Natural killer cell (primary cell): ENCODE measurements around the gene MARK4. TPM values are rescaled to one million over a fixed set of nuclear protein-coding genes. Genes with fewer than 3 reads are reported as not detected.
A peak's percentile ranks its signal among the peaks of the same experiment; 100 is the strongest.
"Not testable (repeated sequence)": the region's sequence is repeated elsewhere in the genome, so short reads cannot be mapped to it uniquely, and the experiment has no call there.

ENCODE experiments used
- ATAC-seq, 3 donors: fragments of 150-1000 bp in 2 of 3; fragments of 200-7000 bp in 1 of 3; cut with Tn5 transposase; 1 replicate in 1 of 3; 2 replicates in 2 of 3; pipeline ENCODE4 v1.10.0; 2021; ENCODE audit warnings: mild to moderate bottlenecking in 2 of 3, moderate library complexity in 2 of 3
- DNase-seq, 2 donors: peaks; one replicate each; pipeline versions ENCODE4 v3.0.0 to v3.0.0-alpha.2; 2013 to 2021; ENCODE audit warnings: mixed read lengths in 1 of 2
- H3K27ac ChIP-seq: one replicate; pipeline ENCODE4 v1.5.1; 2013; ENCODE audit warnings: mild to moderate bottlenecking, low read length
- H3K27me3 ChIP-seq: one replicate; pipeline ENCODE4 v1.6.1; 2013; ENCODE audit warnings: low read length; ENCODE audit not compliant: control insufficient read depth, insufficient read depth
- H3K36me3 ChIP-seq: one replicate; pipeline ENCODE4 v1.6.1; 2013; ENCODE audit warnings: low read length; ENCODE audit not compliant: control insufficient read depth, insufficient read depth
- H3K4me1 ChIP-seq: one replicate; pipeline ENCODE4 v1.6.1; 2013; ENCODE audit warnings: low read length; ENCODE audit not compliant: control insufficient read depth, insufficient read depth
- H3K4me3 ChIP-seq: one replicate; pipeline ENCODE4 v1.5.1; 2013; ENCODE audit warnings: low read length
- H3K9me3 ChIP-seq: one replicate; pipeline ENCODE4 v1.6.1; 2013; ENCODE audit warnings: low read length; ENCODE audit not compliant: control insufficient read depth, insufficient read depth
- H3K27ac Mint-ChIP-seq, 2 donors: one replicate each; pipeline ENCODE4 v1.8.0; 2022; ENCODE audit warnings: mild to moderate bottlenecking in 2 of 2, mixed read lengths in 2 of 2, moderate library complexity in 1 of 2
- H3K27me3 Mint-ChIP-seq, 2 donors: one replicate each; pipeline ENCODE4 v1.8.0; 2022; ENCODE audit warnings: low read depth in 2 of 2, mixed read lengths in 2 of 2
- H3K36me3 Mint-ChIP-seq: one replicate; pipeline ENCODE4 v1.8.0; 2022; ENCODE audit warnings: mixed read lengths
- H3K4me1 Mint-ChIP-seq, 2 donors: one replicate each; pipeline ENCODE4 v1.8.0; 2022; ENCODE audit warnings: mixed read lengths in 2 of 2
- H3K4me3 Mint-ChIP-seq: one replicate; pipeline ENCODE4 v1.8.0; 2022; ENCODE audit warnings: mild to moderate bottlenecking, moderate library complexity, mixed read lengths
- H3K9me3 Mint-ChIP-seq, 2 donors: one replicate each; pipeline ENCODE4 v1.8.0; 2022; ENCODE audit warnings: mixed read lengths in 2 of 2
- WGBS: methylation state at CpG from one replicate; pipeline ENCODE4 v1.1.7; 2013; ENCODE audit warnings: missing lambda C conversion rate; ENCODE audit not compliant: insufficient coverage; 5-methylcytosine and 5-hydroxymethylcytosine counted together
- intact Hi-C: fragments of 100-400 bp; cut with micrococcal nuclease; formaldehyde crosslinking; loops from one replicate; pipeline ENCODE4 v1.14.2; 2022
- total RNA-seq, 4 donors: library from RNA; stranded (reverse); fragments of 120-200 nt in 1 of 4; gene quantifications; one replicate each; pipeline versions ENCODE4 v1.2.3 to v1.2.4, GENCODE V29; 2013 to 2022
- TF ChIP-seq, protein P1 (sequence below): fragments of 200-600 bp; IDR thresholded peaks from one replicate; pipeline ENCODE4 v1.8.0; 2022; ENCODE audit warnings: antibody characterized with exemption

Gene MARK4
- total RNA-seq, 3 donors from 2014 or later (not counting 1 experiment from before 2014, with no cell fraction given), result 50.4 to 53.6 (median 51.4) TPM

- Histone ChIP-seq H3K4me1 (peaks cover 10% of the 10 kb centered on the region), H3K36me3 (no peaks in the 10 kb centered on the region), H3K4me3 (no peak overlapping the region), H3K9me3 (no peaks in the 10 kb centered on the region), H3K27me3 (peaks cover 15% of the 10 kb centered on the region), H3K27ac (no peak overlapping the region)
- WGBS, result 82% methylated on average over 15 of the region's 18 CpGs
- Mint-ChIP-seq H3K27me3 (peaks cover 0 to 14% of the 10 kb centered on the region in 2 donors), H3K36me3 (no peaks in the 10 kb centered on the region), H3K4me3 (no peak overlapping the region), H3K9me3 (no peaks in the 10 kb centered on the region), H3K27ac (no peak overlapping the region), H3K4me1 (peaks cover 8 to 13% of the 10 kb centered on the region in 2 donors)
- ATAC-seq, result peak in 1 of 3 donors; percentile 42
- TF ChIP-seq, protein P1, sequence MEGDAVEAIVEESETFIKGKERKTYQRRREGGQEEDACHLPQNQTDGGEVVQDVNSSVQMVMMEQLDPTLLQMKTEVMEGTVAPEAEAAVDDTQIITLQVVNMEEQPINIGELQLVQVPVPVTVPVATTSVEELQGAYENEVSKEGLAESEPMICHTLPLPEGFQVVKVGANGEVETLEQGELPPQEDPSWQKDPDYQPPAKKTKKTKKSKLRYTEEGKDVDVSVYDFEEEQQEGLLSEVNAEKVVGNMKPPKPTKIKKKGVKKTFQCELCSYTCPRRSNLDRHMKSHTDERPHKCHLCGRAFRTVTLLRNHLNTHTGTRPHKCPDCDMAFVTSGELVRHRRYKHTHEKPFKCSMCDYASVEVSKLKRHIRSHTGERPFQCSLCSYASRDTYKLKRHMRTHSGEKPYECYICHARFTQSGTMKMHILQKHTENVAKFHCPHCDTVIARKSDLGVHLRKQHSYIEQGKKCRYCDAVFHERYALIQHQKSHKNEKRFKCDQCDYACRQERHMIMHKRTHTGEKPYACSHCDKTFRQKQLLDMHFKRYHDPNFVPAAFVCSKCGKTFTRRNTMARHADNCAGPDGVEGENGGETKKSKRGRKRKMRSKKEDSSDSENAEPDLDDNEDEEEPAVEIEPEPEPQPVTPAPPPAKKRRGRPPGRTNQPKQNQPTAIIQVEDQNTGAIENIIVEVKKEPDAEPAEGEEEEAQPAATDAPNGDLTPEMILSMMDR, result no peak
- DNase-seq, result no peak
- intact Hi-C loops, result no loop called here
Measured at GRCh38 chr19:45218911-45219743, 31.9 kb upstream of the MARK4 start.

DNA sequence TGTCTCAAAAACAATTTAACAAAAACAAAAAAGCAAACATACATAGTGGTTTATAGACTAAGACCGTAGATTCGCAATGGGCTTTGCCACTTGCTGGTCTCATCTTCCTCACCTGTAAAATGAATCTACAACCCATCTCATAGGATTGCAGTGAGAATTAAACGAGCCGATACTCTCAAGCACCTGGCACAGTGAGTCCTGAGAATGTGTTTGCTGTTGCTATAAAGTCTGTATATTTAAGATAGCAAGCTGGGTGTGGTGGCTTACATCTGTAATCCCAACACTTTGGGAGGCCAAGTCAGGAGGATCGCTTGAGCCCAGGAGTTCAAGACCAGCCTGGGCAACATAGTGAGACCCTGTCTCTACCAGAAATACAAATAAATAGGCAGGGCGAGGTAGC is 28.3 kb upstream of the MARK4 start:
- DNase-seq (no peak), ATAC-seq (no peak)
- H3K9me3 Mint-ChIP-seq, result no peaks in the 10 kb centered on the region
- WGBS, result 98% methylated on average over 6 of the region's 6 CpGs
- no peak overlapping the region for H3K27ac Mint-ChIP-seq
- Histone ChIP-seq H3K4me3 (no peak overlapping the region), H3K36me3 (no peaks in the 10 kb centered on the region), H3K27me3 (peaks cover 5% of the 10 kb centered on the region), H3K27ac (no peak overlapping the region), H3K4me1 (no peaks in the 10 kb centered on the region), H3K9me3 (no peaks in the 10 kb centered on the region)
- peaks cover 0 to 11% of the 10 kb centered on the region in 2 donors for H3K27me3 Mint-ChIP-seq
- TF ChIP-seq, protein P1, result no peak
- intact Hi-C loops, result no loop called here
- peaks cover 0 to 5% of the 10 kb centered on the region in 2 donors for H3K4me1 Mint-ChIP-seq
- no peaks in the 10 kb centered on the region for H3K36me3 Mint-ChIP-seq
- H3K4me3 Mint-ChIP-seq, result no peak overlapping the region

DNA sequence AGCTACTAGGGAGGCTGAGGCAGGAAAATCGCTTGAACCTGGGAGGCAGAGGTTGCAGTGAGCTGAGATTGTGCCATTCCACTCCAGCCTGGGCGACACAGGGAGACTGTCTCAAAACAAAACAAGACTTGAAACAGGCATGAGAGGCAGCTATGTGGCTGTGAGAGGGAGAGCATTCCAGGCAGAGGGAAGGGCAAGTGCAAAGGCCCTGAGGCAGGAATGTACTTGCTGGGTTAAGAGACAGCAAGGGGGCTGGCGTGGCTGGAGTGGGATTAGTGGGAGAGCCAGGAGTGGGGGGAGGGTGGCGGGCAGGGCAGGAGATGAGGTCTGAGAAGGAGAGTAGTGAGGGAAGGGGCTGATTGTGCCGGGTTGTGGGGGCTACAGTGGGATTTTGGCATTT is 27.2 kb upstream of the MARK4 start:
- no peak overlapping the region for H3K4me3 Mint-ChIP-seq
- TF ChIP-seq, protein P1, result no peak
- 91% methylated on average over 5 of the region's 5 CpGs for WGBS
- Histone ChIP-seq H3K27ac (no peak overlapping the region), H3K36me3 (no peaks in the 10 kb centered on the region), H3K4me3 (no peak overlapping the region), H3K27me3 (no peaks in the 10 kb centered on the region), H3K4me1 (no peaks in the 10 kb centered on the region), H3K9me3 (no peaks in the 10 kb centered on the region)
- no peaks in the 10 kb centered on the region for H3K36me3 Mint-ChIP-seq
- no peak for DNase-seq
- H3K4me1 Mint-ChIP-seq, result no peaks in the 10 kb centered on the region
- no peak for ATAC-seq
- intact Hi-C loops, result no loop called here
- H3K9me3 Mint-ChIP-seq, result no peaks in the 10 kb centered on the region
- no peak overlapping the region for H3K27ac Mint-ChIP-seq
- H3K27me3 Mint-ChIP-seq, result peaks cover 0 to 7% of the 10 kb centered on the region in 2 donors

DNA sequence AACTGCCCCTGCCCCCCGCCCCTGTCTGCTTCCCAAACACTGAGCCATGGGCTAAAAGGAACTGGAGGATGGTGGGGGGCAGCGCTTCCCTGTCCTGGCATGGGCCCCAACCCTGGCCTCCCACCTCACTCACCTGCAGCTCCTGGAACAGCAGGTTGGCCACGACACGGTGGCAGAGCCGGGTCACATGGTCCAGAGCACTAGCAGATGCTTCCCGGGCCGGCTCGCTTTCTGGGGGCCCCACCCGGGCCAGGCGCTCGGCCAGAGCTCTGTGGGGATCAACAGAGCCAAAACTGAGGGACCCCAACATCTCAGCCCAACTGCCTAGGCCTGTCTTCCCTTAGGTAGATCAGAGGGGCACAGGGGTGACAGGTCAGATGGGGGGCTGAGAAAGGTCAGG is 26.4 kb upstream of the MARK4 start:
- no peaks in the 10 kb centered on the region for H3K9me3 Mint-ChIP-seq
- H3K4me1 Mint-ChIP-seq, result no peaks in the 10 kb centered on the region
- DNase-seq (no peak), ATAC-seq (no peak)
- Histone ChIP-seq H3K27ac (no peak overlapping the region), H3K4me1 (no peaks in the 10 kb centered on the region), H3K36me3 (no peaks in the 10 kb centered on the region), H3K27me3 (no peaks in the 10 kb centered on the region), H3K9me3 (no peaks in the 10 kb centered on the region), H3K4me3 (no peak overlapping the region)
- intact Hi-C loops, result no loop called here
- TF ChIP-seq, protein P1, result no peak
- no peak overlapping the region for H3K27ac Mint-ChIP-seq
- H3K36me3 Mint-ChIP-seq, result no peaks in the 10 kb centered on the region
- no peak overlapping the region for H3K4me3 Mint-ChIP-seq
- 79% methylated on average over 11 of the region's 11 CpGs for WGBS
- H3K27me3 Mint-ChIP-seq, result peaks cover 0 to 7% of the 10 kb centered on the region in 2 donors

DNA sequence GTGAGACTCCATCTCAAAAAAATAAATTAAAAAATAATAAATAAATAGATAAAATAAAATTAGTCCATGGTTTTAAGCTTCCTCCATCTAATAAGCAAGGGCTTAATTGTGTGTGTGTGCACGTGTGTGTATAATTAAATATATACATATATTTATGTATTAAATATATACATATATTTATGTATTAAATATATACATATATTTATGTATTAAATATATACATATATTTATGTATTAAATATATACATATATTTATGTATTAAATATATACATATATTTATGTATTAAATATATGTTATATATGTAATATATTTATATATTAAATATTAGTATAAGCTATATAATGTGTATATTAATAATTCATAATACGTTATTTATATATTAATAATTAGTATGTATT is 22.0 kb upstream of the MARK4 start:
- H3K36me3 ChIP-seq, H3K4me3 Mint-ChIP-seq, H3K9me3 ChIP-seq, H3K27me3 Mint-ChIP-seq, DNase-seq, H3K4me3 ChIP-seq, H3K27ac Mint-ChIP-seq, ATAC-seq, H3K27me3 ChIP-seq, H3K27ac ChIP-seq, intact Hi-C loops, H3K36me3 Mint-ChIP-seq, H3K9me3 Mint-ChIP-seq, H3K4me1 ChIP-seq, H3K4me1 Mint-ChIP-seq: not testable (repeated sequence)
- WGBS, result no CpG with 5 or more reads among the region's 2 CpGs
